Heart right ventricle (tissue), 16 donors: Measurements from ENCODE around the gene TSPAN9. TPM values are rescaled to one million over a fixed set of nuclear protein-coding genes. Genes with fewer than 3 reads are reported as not detected.
A peak's percentile ranks its signal among the peaks of the same experiment; 100 is the strongest.

Source experiments
- ATAC-seq, 8 donors: fragments of 200-7000 bp; cut with Tn5 transposase; one replicate each; pipeline ENCODE4 v1.9.1; 2020; ENCODE audit warnings: mild to moderate bottlenecking in 8 of 8, moderate library complexity in 8 of 8, moderate number of reproducible peaks in 1 of 8
- DNase-seq, 2 donors: peaks; one replicate each; pipeline ENCODE4 v3.0.0-alpha.2; 2020
- H3K27ac ChIP-seq, 10 donors: fragments of 200-600 bp; sonication (generic) in 2 of 10; one replicate each; pipeline versions ENCODE4 v1.5.0 to v1.8.0; 2020 to 2022; ENCODE audit warnings: mild to moderate bottlenecking in 3 of 10
- H3K27me3 ChIP-seq, 7 donors: fragments of 200-600 bp; one replicate each; pipeline ENCODE4 v1.8.0; 2021 to 2022; ENCODE audit warnings: mild to moderate bottlenecking in 2 of 7
- H3K36me3 ChIP-seq, 9 donors: fragments of 200-600 bp; sonication (generic) in 1 of 9; one replicate each; pipeline versions ENCODE4 v1.5.0 to v1.8.0; 2020 to 2022; ENCODE audit warnings: mild to moderate bottlenecking in 2 of 9
- H3K4me1 ChIP-seq, 9 donors: fragments of 200-600 bp; sonication (generic) in 1 of 9; one replicate each; pipeline versions ENCODE4 v1.5.0 to v1.8.0; 2020 to 2022; ENCODE audit warnings: mild to moderate bottlenecking in 4 of 9
- H3K4me3 ChIP-seq, 10 donors: fragments of 200-600 bp; sonication (generic) in 2 of 10; one replicate each; pipeline versions ENCODE4 v1.5.0 to v1.8.0; 2020 to 2022; ENCODE audit warnings: mild to moderate bottlenecking in 7 of 10, moderate library complexity in 2 of 10
- H3K9me3 ChIP-seq, 11 donors: fragments of 200-600 bp in 10 of 11; sonication (generic) in 2 of 11; one replicate each; pipeline versions ENCODE4 v1.5.0 to v1.8.0; 2013 to 2022; ENCODE audit warnings: mild to moderate bottlenecking in 2 of 11, control low read depth in 1 of 11, moderate library complexity in 1 of 11
- WGBS, 2 donors: extraction: QIAGEN DNeasy Blood & Tissue Kit; methylation state at CpG; one replicate each; pipeline ENCODE4 v1.1.7; 2013; ENCODE audit warnings: inconsistent platforms in 1 of 2; 5-methylcytosine and 5-hydroxymethylcytosine counted together
- intact Hi-C, 10 donors: fragments of 100-400 bp; cut with DNase I; formaldehyde crosslinking; loops; one replicate each; pipeline versions ENCODE4 v1.11.1 to v1.14.2; 2022
- polyA plus RNA-seq, 2 donors: library from polyadenylated mRNA; stranded (reverse); fragments of 200-250 nt; gene quantifications; one replicate each; pipeline ENCODE4 v1.2.3, GENCODE V29; 2013
- total RNA-seq, 10 donors: library from RNA; stranded (reverse); fragmentation: NEBNext Ultra II Directional in 3 of 10; extraction: Animal tissue kit (Norgen Biotek cat#: 25700) in 3 of 10; gene quantifications; one replicate each; pipeline versions ENCODE4 v1.2.1 to v1.2.4, GENCODE V29; 2021 to 2023
- TF ChIP-seq, protein P1 (sequence below), 9 donors: fragments of 200-600 bp; sonication (generic) in 2 of 9; IDR thresholded peaks; one replicate each; pipeline versions ENCODE4 v1.5.0 to v1.8.0; 2021 to 2022; ENCODE audit warnings: antibody characterized with exemption in 9 of 9, mild to moderate bottlenecking in 5 of 9, moderate library complexity in 1 of 9
- donor health status: Arrhythmogenic right ventricular cardiomyopathy.
- donor health status: ischemic (EF 13 %, LVEDD 7.1; RV severe dilation, severe dysfunction).
- donor health status: healthy with polysubstance abuse.
- donor health status: DM: no; HTN: yes; CAD: no.
- donor health status: DM: no; HTN: no; CAD: no.
- donor health status: ischemic (EF 25% LVEDD 6.9; RV normal size, moderate dysfunction).
- donor health status: ischemic (EF 25% LVEDD 5.7; RV mildly dilated, moderate dysfunction).
- donor health status: healthy.
- donor health status: DM: yes; HTN: yes; CAD: no.
- donor health status: Ischemic cardiomyopathy.
- donor health status: ischemic (EF 35%, LVEDD 5.7; RV mildly dilated, moderate dysfunction).
- donor health status: nonischemic (EF 11% LVEDD 7.7; RV severe dilation, severe dysfunction).
- donor health status: DM: yes; HTN: yes; CAD: no.
- donor health status: PGD.
- donor health status: ischemic (EF 29% LVEDD 5.4; RV normal size, mild dysfunction).
- donor health status: nonischemic (EF 23%, LVEDD 6.1; RV moderate dilation, normal function).

The TSPAN9 gene
- total and polyA plus RNA-seq, 12 donors, result 63.0 to 401 (median 251) TPM

DNA sequence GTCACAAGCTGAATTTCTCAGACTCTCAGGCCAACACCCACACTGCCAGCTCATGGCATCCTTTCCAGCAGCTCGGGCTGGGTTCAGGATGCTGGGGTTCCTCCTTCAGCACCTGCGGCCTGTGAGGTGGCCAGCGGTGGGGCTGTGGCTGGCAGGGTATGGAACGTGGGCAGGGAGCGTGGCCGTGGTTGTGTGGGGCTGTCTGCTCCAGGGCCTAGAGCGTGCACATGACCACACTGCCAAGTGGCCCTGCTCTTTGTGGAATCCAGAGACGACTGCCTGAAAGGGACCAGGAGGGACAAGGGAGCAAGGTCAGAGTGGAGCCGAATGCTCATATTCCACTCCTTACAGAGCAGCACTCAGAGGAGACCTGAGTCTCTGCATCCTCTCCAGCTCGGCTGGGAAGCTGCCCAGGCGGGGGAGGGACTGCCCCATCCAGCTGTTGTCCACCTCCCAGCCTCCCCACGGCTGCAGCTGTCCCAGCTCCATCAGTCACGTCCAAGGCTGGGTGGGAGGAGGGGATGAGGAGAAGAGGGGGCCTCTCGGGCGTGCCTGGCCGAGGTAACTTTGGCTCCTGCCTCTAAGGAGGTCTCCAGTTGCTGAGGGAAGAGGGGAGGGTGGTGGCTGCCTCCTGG, 71.3 kb downstream of the TSPAN9 start:
- intact Hi-C loops, result no loop called here
- H3K27me3 ChIP-seq, result no peaks in the 10 kb centered on the region
- ATAC-seq, result peak in 7 of 8 donors; percentile 8 to 53 (median 43)
- H3K36me3 ChIP-seq, result no peaks in the 10 kb centered on the region
- H3K4me3 ChIP-seq, result no peak overlapping the region
- H3K27ac ChIP-seq, result peak overlapping the region in 2 of 10 donors; percentile 11 to 34
- DNase-seq, result peak; percentile 63 to 66
- H3K9me3 ChIP-seq, result peaks cover 0 to 4% (median 0%) of the 10 kb centered on the region in 11 donors
- TF ChIP-seq, protein P1, sequence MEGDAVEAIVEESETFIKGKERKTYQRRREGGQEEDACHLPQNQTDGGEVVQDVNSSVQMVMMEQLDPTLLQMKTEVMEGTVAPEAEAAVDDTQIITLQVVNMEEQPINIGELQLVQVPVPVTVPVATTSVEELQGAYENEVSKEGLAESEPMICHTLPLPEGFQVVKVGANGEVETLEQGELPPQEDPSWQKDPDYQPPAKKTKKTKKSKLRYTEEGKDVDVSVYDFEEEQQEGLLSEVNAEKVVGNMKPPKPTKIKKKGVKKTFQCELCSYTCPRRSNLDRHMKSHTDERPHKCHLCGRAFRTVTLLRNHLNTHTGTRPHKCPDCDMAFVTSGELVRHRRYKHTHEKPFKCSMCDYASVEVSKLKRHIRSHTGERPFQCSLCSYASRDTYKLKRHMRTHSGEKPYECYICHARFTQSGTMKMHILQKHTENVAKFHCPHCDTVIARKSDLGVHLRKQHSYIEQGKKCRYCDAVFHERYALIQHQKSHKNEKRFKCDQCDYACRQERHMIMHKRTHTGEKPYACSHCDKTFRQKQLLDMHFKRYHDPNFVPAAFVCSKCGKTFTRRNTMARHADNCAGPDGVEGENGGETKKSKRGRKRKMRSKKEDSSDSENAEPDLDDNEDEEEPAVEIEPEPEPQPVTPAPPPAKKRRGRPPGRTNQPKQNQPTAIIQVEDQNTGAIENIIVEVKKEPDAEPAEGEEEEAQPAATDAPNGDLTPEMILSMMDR (IDR thresholded peaks at IDR 0.05), result no peak
- H3K4me1 ChIP-seq, result peaks cover 46 to 86% (median 72%) of the 10 kb centered on the region in 9 donors
- WGBS, 2 donors, result 41 to 42% methylated on average over 16 of the region's 16 CpGs

DNA sequence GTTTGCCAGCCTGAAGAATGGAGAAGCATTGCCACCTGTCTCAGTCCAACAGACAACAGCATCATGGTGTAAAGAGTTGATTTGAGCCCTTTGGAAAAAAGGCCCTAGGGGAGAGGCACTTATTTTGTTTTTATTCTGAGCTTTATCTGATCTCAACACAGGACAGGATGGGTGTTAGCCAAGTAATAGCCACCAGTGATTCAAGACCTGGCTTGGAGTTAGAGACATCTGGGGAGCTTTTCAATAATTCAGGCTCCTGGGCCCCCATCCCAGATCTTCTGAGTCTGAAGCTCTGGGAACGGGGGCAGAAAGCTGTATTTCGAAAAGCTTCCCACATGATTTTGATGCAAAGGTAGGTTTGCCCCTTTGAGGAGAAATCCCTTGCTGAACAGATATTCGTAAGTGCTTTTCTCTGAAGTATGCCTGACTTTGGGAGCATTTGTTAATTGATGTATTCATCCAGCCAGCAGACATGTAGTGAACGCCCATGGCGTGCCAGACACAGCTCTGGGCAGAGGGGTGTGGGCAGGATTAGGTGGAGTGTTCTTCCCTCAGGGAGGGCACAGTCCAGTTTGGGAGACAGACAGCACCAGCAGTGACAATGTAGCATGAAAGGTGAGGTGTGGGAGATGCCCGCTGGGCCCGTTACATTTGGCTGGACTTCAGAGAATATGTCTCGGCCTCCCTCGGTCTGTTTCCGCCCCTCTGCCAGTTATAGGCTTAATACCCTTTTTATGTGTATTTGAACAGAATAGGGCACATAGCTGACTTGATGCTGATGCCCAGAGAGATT, 72.5 kb downstream of the TSPAN9 start:
- H3K27me3 ChIP-seq, result no peaks in the 10 kb centered on the region
- H3K4me3 ChIP-seq, result no peak overlapping the region
- peaks cover 52 to 90% (median 73%) of the 10 kb centered on the region in 9 donors for H3K4me1 ChIP-seq
- DNase-seq (no peak), ATAC-seq (peak in 2 of 8 donors; percentile 14 to 25)
- H3K27ac ChIP-seq, result peak overlapping the region in 6 of 10 donors; percentile 2 to 78 (median 30)
- TF ChIP-seq, protein P1 (IDR thresholded peaks at IDR 0.05), result no peak
- H3K9me3 ChIP-seq, result no peaks in the 10 kb centered on the region
- no peaks in the 10 kb centered on the region for H3K36me3 ChIP-seq
- intact Hi-C loops, result loop anchor here in 1 of 10 donors (5.0 kb wide), 1 partner anchor 38 kb away; no protein-coding TSS in a partner anchor
- 64 to 77% methylated on average over 10 of the region's 10 CpGs for WGBS, 2 donors

DNA sequence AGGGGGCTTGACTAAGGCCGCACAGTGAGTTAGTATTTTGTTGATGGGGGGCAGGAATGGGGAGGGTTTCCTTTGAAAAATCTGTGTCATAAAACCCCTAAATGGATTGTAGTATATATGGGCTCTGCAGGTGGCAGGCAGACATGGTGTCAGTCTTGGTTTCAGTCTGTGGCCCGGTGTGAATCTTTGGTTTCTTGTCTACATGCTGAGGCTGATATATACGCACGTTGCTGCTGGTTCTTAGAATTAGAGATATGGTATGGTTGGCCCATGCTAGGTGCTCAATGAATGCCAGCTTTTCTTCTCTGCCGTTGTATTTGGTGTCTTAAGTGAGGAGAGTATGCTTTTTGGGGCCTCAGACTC, 73.1 kb downstream of the TSPAN9 start:
- H3K4me3 ChIP-seq, result no peak overlapping the region
- H3K27me3 ChIP-seq, result no peaks in the 10 kb centered on the region
- TF ChIP-seq, protein P1 (IDR thresholded peaks at IDR 0.05), result no peak
- no peak for DNase-seq
- no peaks in the 10 kb centered on the region for H3K36me3 ChIP-seq
- WGBS, 2 donors, result 49 to 56% methylated on average over 5 of the region's 5 CpGs
- no peaks in the 10 kb centered on the region for H3K9me3 ChIP-seq
- peak overlapping the region in 8 of 10 donors; percentile 12 to 78 (median 34) for H3K27ac ChIP-seq
- no peak for ATAC-seq
- intact Hi-C loops, result loop anchor here in 1 of 10 donors (5.0 kb wide), 1 partner anchor 37 kb away; no protein-coding TSS in a partner anchor
- H3K4me1 ChIP-seq, result peaks cover 52 to 90% (median 73%) of the 10 kb centered on the region in 9 donors
